Measurements from ENCODE around the gene BAG5. TPM values are rescaled to one million over a fixed set of nuclear protein-coding genes. Genes with fewer than 3 reads are reported as not detected.
"Not testable (repeated sequence)": the region's sequence is repeated elsewhere in the genome, so short reads cannot be mapped to it uniquely, and the experiment has no call there.

BAG5 gene, protein sequence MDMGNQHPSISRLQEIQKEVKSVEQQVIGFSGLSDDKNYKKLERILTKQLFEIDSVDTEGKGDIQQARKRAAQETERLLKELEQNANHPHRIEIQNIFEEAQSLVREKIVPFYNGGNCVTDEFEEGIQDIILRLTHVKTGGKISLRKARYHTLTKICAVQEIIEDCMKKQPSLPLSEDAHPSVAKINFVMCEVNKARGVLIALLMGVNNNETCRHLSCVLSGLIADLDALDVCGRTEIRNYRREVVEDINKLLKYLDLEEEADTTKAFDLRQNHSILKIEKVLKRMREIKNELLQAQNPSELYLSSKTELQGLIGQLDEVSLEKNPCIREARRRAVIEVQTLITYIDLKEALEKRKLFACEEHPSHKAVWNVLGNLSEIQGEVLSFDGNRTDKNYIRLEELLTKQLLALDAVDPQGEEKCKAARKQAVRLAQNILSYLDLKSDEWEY
- total RNA-seq: 10 to 100 TPM; 28.5 to 32.9 TPM
- 86.2 to 108 reads per million in 2 donors for total RNA-seq

DNA sequence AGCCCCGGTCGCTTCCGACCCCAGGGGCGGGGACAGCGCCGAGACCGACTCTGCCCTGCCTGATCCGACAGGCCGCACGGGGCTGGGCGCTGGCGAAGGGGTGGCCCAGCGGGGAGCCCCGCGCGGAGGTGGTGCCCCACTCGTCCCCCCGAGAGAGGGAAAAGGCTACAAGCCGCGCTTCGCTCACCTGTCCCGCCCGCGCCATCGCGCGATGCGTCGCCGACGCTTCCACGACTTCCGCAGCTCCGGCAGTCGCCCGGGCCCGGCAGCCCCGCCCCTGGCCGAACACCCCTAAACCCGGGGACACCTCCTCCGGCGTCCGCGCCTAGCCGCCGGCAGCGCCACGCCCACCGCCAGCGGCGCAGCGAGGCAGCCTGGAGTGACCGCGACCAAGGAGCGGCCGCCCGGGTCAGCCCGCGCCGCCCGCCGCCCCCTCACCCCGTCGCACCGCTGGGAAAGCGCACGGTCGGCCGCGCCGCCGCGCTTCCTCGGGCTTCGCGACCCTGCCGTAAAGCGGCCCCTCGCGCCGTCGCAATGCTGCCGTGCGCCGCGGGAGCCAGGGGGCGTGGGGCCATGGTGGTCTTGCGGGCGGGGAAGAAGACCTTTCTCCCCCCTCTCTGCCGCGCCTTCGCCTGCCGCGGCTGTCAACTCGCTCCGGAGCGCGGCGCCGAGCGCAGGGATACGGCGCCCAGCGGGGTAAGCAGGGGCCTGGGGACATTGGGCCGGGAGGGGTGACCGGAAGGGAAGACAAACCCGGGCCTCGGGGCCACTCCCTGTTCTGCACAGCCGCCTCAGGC is at the start of gene BAG5, which contains the start of gene COA8:
Gene BAG5 (minus strand): TSS at position 229 of the 797 bp plus-strand sequence. CDS start 1,493 bp downstream, outside the sequence.
Gene COA8 (plus strand): TSS at position 532 of the 797 bp plus-strand sequence. CDS start 42 bp downstream, at position 574.
- peak within 1 kb of the TSS; percentile 96 for H3K27ac Mint-ChIP-seq
- no peaks in the 10 kb centered on the region for H3K27me3 Mint-ChIP-seq
- peaks cover 29% of the 10 kb centered on the region for H3K4me1 Mint-ChIP-seq
- peak; percentile 76 to 81 (median 80) for DNase-seq
- peak within 1 kb of the TSS; percentile 95 for H3K4me3 Mint-ChIP-seq
- H3K9me3 ChIP-seq (ENCODE audit: control insufficient read depth, low read length, poor library complexity, severe bottlenecking): no peaks in the 10 kb centered on the region
- peak; percentile 87 for ATAC-seq
- peaks cover 2% of the 10 kb centered on the region for H3K36me3 Mint-ChIP-seq (ENCODE audit: low read depth)

DNA sequence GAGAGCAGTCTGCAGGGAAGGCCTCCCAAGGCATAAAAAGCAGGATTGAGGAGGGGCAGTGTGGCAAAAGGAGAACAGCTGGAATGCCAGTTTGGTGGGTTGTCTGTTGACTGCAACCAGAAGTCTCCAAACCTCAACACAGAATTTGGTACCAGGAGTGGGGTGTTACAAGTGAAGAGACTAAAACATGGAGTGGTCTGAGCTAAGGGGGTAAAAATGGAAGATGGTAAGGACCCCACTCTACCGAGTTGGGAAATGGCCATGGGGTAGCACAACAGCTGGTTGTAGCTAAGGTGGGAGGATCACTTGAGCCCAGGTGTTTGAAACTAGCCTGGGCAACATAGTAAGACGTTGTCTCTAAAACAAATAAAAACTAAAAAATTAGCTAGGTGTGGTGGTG is 48.8 kb upstream of the BAG5 start:
- Mint-ChIP-seq H3K27me3 (no peaks in the 10 kb centered on the region), H3K4me3 (no peak overlapping the region), H3K27ac (no peak overlapping the region), H3K36me3 (ENCODE audit: low read depth) (peaks cover 2% of the 10 kb centered on the region), H3K4me1 (peaks cover 16% of the 10 kb centered on the region)
- DNase-seq (no peak), ATAC-seq (no peak)
- no peaks in the 10 kb centered on the region for H3K9me3 ChIP-seq (ENCODE audit: control insufficient read depth, low read length, poor library complexity, severe bottlenecking)

DNA sequence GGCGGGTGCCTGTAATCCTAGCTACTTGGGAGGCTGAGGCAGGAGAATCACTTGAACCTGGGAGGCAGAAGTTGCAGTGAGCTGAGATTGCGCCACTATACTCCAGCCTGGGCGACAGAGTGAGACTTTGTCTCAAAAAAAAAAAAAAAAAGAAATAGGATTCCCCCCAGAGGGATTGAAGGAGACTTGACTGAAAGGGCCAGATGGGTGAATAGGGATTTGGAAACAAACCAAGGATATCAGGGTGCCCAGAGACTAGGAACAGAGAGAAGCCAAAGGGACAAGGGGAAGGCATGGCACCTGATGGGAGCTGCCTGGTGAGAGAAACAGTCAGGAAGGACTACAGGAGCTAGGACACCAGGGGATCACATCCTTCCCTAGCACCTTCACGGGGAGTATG is 46.6 kb upstream of the BAG5 start:
- H3K4me3 Mint-ChIP-seq; DNase-seq; H3K9me3 ChIP-seq (ENCODE audit: control insufficient read depth, low read length, poor library complexity, severe bottlenecking); H3K27ac Mint-ChIP-seq; H3K36me3 Mint-ChIP-seq (ENCODE audit: low read depth); H3K27me3 Mint-ChIP-seq; ATAC-seq: not testable (repeated sequence)
- peaks cover 18% of the 10 kb centered on the region for H3K4me1 Mint-ChIP-seq

DNA sequence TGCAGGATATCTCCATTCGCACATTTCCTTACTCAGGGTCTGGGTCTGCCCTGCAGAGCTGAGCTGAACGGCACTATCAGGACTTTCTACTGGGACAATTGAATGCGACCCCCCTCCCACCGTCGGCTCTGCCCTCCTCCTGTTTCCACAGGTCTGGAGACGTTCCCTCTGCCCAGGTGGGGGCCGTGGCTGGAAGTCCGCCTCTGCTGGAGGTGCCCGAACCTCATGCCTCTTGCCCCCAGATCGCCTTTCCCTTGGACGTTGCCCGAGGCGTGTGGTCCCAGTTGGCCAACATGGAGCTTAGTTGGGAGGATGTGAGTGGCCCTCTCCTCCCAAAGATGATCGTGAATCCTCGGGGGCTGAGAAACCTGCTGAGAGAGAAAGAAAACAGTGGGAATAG is 45.4 kb upstream of the BAG5 start:
- Mint-ChIP-seq H3K27ac (peak overlapping the region; percentile 80), H3K4me1 (peaks cover 18% of the 10 kb centered on the region), H3K4me3 (peak overlapping the region; percentile 91), H3K36me3 (ENCODE audit: low read depth) (peaks cover 2% of the 10 kb centered on the region), H3K27me3 (no peaks in the 10 kb centered on the region)
- no peak for DNase-seq
- no peaks in the 10 kb centered on the region for H3K9me3 ChIP-seq (ENCODE audit: control insufficient read depth, low read length, poor library complexity, severe bottlenecking)
- ATAC-seq: peak; percentile 8

DNA sequence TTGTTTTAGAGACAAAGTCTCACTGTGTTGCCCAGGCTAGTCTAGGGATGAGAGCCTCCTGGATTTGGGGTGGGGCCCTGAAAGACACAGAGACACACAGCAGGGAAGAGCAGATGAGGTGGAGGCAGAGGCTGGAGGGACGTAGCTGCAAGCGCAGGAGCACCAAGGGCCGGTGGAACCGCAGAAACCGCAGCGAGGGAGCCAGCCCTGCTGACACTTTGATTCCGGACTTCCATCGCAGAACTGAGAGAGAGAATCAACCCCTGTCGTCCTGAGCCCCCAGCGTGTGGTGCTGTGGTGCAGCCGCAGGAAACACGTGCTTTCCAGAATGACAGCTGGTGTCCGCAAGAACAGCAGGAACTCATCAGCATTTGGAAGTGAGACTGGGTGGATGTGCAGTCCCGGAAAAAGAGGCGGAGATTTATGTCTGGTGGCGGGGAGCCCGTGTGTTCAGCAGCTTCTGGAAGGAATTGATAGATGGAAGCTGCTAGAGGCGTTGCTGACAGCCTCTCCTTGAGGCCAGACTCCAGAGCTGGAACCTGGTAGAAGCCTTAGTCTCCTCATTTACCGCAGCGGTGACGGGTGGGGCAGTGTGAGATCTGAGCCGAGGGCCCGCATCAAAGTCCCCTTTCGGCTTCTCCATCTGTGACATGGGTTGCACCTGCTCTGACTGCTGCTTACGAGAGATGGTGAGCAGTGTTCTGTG is 44.7 kb upstream of the BAG5 start:
- Mint-ChIP-seq H3K36me3 (ENCODE audit: low read depth) (peaks cover 2% of the 10 kb centered on the region), H3K27me3 (no peaks in the 10 kb centered on the region), H3K27ac (peak overlapping the region; percentile 80), H3K4me3 (peak overlapping the region; percentile 91), H3K4me1 (peaks cover 18% of the 10 kb centered on the region)
- H3K9me3 ChIP-seq (ENCODE audit: control insufficient read depth, low read length, poor library complexity, severe bottlenecking): no peaks in the 10 kb centered on the region
- DNase-seq (peak in 2 of 3 donors; percentile 14 to 15), ATAC-seq (peak; percentile 85)

DNA sequence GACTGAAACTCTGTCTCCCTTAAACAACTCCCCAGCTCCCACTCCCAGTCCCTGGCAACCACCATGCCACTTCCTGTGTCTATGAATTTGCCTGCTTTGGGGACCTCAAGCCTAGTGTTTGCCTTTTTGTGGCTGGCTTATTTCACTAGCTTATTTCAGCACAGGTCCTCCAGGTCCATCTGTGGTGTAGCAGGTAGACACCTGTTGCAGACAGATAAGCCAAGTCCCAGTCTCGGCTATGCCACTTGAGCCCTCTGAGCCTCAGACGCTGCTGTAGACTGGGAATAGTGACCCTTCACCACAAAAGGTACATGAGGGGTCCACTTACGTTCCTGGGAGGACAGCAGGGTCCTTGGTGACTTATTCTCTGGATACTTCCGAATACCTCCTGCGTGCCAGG is 42.2 kb upstream of the BAG5 start:
- Mint-ChIP-seq H3K27ac (no peak overlapping the region), H3K36me3 (ENCODE audit: low read depth) (no peaks in the 10 kb centered on the region), H3K27me3 (no peaks in the 10 kb centered on the region), H3K4me3 (no peak overlapping the region), H3K4me1 (peaks cover 18% of the 10 kb centered on the region)
- DNase-seq (no peak), ATAC-seq (no peak)
- no peaks in the 10 kb centered on the region for H3K9me3 ChIP-seq (ENCODE audit: control insufficient read depth, low read length, poor library complexity, severe bottlenecking)

DNA sequence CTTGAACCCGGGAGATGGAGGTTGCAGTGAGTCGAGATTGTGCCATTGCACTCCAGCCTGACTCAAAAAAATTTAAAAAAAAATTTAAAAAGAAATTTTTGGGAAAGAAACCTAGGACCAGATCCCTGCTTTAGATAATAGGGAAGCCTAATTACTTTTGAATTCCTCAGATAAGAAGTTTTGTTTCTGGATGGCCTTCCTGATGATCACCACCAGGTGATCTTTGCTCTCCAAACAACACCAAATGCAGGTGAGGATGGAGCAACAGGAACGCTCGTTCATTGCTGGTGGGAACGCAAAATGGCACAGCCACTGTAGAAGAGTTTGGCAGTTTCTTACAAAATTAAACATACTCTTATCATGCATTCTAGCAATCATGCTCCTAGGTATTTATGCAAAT is 38.0 kb upstream of the BAG5 start:
- H3K27ac Mint-ChIP-seq: no peak overlapping the region
- ATAC-seq (no peak), DNase-seq (no peak)
- no peaks in the 10 kb centered on the region for H3K27me3 Mint-ChIP-seq
- H3K36me3 Mint-ChIP-seq (ENCODE audit: low read depth): no peaks in the 10 kb centered on the region
- peaks cover 2% of the 10 kb centered on the region for H3K4me1 Mint-ChIP-seq
- H3K4me3 Mint-ChIP-seq: no peak overlapping the region
- no peaks in the 10 kb centered on the region for H3K9me3 ChIP-seq (ENCODE audit: control insufficient read depth, low read length, poor library complexity, severe bottlenecking)

DNA sequence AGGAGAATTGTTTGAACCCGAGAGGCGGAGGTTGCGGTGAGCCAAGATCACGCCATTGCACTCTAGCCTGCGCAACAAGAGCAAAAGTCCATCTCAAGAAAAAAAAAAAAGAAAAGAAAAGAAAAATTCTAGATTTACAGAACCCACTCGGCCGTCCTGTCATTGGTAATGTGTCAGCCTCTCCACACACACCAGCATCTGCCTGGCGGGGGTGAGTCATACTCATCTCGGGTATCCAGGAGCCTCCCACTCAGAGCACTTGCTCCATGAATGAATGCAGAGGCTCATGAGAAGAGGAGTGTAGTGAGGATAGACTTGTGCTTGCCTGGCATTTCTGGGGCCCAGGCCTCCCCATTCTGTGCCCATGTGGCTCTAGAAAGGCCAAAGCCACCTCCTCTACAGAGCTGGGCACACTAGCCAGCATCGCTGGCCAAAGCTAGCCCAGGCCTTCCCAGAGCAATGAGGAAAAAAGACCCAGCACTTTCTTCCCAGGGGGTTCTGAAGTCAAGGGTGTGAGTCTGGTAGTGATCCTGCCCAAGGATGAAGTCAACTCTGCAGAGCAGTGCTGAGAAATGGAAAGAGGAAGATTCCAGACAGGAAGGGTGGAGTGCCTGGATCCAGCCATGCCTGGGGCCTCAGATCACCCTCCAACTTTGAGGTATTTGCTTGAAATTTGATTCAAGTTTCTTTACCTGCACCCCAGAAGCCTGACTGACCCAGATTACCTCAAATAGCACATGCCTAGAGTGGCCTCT is 35.3 kb upstream of the BAG5 start:
- no peak for ATAC-seq
- H3K4me3 Mint-ChIP-seq: no peak overlapping the region
- H3K27me3 Mint-ChIP-seq: no peaks in the 10 kb centered on the region
- H3K27ac Mint-ChIP-seq: no peak overlapping the region
- no peaks in the 10 kb centered on the region for H3K36me3 Mint-ChIP-seq (ENCODE audit: low read depth)
- H3K9me3 ChIP-seq (ENCODE audit: control insufficient read depth, low read length, poor library complexity, severe bottlenecking): no peaks in the 10 kb centered on the region
- peaks cover 3% of the 10 kb centered on the region for H3K4me1 Mint-ChIP-seq
- no peak for DNase-seq

DNA sequence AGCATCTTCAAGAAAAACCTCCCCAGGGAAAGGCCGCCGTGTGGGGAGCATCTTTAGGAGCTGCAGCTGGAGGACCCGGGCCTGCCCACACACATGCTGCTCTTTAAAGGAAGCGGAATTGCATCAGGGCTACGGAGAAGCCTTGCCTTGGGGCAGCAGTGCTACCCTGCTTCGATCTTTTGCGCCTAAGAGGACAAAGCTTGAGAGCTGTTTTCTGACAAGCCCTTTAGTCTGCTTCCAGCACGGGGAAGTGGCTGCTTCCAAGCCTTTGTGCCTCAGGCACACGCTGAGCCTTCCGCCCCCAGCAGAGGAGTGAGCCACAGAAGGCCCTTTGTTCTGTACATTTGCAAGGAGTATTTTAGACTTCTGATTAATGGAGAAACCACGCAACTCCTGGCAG is 31.8 kb upstream of the BAG5 start:
- Mint-ChIP-seq H3K27ac (peak overlapping the region; percentile 19), H3K4me3 (no peak overlapping the region), H3K36me3 (ENCODE audit: low read depth) (no peaks in the 10 kb centered on the region), H3K27me3 (no peaks in the 10 kb centered on the region), H3K4me1 (peaks cover 3% of the 10 kb centered on the region)
- no peak for ATAC-seq
- no peak for DNase-seq
- H3K9me3 ChIP-seq (ENCODE audit: control insufficient read depth, low read length, poor library complexity, severe bottlenecking): no peaks in the 10 kb centered on the region

DNA sequence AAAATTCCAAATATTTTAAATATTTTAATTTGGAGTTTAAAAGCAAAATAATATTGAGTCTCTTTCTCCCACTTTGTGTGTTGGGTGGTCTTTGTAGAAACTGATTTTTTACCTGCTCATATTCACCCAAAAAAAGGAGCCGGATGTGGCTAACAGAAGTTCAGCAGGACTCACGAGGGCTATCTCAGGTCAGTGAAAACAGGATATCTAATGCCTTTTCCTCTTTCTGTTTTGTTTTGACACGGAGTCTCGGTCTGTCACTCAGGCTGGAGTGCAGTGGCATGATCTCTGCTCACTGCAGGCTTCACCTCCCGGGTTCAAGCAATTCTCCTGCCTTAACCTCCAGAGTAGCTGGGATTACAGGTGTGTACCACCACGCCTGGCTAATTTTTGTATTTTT is 31.1 kb upstream of the BAG5 start:
- Mint-ChIP-seq H3K4me1 (peaks cover 3% of the 10 kb centered on the region), H3K27ac (peak overlapping the region; percentile 19), H3K36me3 (ENCODE audit: low read depth) (no peaks in the 10 kb centered on the region), H3K27me3 (no peaks in the 10 kb centered on the region), H3K4me3 (no peak overlapping the region)
- DNase-seq (no peak), ATAC-seq (no peak)
- no peaks in the 10 kb centered on the region for H3K9me3 ChIP-seq (ENCODE audit: control insufficient read depth, low read length, poor library complexity, severe bottlenecking)

DNA sequence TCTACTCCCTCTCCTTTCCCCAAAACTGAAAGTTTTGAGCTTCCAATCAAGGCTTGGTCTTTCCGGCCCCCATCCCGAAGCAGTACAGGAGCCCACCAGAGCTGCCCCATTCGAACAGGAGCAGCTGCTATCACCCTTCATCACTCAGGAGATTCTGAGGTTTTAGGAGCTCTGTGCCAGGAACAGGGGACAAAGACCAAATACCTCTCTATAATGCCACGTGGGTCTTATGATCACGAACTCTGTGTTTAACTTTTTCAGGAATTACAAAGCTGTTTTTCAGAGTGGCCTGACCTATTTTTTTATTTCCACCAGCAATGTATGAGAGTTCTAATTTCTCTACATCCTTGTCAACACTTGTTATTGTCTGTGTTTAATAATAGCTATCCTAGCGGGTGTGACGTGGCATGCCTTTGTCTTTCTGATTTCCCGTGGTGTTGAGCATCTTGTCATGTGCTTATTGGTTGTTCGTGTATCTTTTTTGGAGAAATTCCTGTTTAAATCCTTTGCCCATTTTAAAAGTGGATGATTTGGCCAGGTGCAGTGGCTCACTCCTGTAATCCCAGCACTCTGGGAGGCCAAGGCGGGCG is 22.0 kb upstream of the BAG5 start:
- Mint-ChIP-seq H3K27me3 (no peaks in the 10 kb centered on the region), H3K4me1 (peaks cover 6% of the 10 kb centered on the region), H3K36me3 (ENCODE audit: low read depth) (peaks cover 3% of the 10 kb centered on the region), H3K4me3 (no peak overlapping the region), H3K27ac (peak overlapping the region; percentile 29)
- ATAC-seq (no peak), DNase-seq (no peak)
- no peaks in the 10 kb centered on the region for H3K9me3 ChIP-seq (ENCODE audit: control insufficient read depth, low read length, poor library complexity, severe bottlenecking)

Measured in T-helper 17 cell (primary cell).